ENCODE data around the gene GBF1.

GBF1 gene

DNA sequence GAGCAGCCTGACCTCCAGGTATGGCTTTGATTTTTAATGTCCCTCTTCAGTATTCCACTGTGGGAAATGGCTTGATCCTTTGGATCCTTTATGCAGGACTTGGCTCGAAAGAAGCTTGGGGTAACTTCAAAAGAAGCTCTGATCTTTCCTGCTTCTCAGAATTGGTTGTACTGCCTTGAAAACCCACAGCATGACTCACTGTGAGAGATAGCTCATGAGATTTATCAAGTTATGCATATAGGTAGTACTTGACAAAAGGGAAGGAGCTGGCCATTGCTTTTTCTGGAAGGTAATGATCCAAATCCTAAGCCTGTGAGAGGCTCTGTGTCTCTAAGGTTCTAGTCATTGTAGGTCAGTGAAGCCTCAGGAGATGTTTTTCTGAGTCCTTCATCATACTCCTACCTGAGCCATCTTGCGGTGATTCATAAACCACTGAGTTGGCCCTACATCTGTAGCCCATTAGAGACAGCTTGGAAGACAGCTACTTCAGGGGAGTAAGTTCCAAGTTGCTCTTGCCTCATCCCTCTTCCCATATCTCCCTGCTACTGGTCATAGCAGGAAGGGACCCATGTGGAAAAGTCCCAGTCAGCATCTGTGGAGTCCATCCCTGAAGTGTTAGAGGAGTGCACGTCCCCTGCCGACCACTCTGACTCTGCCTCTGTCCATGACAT, 113.5 kb downstream of the GBF1 start:
- no peak for DNase-seq

DNA sequence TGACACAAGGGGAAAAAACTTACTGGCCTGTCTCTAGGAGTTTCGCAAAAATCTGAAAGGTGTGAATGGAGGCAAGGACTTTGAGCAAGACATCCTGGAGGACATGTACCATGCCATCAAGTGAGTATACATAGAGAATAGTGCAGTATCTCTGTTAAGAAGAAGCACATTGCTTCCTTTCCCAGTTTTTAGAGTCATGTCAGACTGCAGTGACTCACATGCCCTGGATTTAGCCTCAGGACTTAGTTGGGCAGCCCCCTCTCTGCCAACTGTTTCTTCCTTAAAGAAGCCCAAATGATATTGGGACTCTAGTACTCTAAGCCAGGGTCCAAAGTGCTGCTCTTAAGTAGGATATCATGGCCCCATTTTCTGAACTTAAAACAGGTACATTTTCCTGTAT, 122.1 kb downstream of the GBF1 start:
- DNase-seq = no peak

DNA sequence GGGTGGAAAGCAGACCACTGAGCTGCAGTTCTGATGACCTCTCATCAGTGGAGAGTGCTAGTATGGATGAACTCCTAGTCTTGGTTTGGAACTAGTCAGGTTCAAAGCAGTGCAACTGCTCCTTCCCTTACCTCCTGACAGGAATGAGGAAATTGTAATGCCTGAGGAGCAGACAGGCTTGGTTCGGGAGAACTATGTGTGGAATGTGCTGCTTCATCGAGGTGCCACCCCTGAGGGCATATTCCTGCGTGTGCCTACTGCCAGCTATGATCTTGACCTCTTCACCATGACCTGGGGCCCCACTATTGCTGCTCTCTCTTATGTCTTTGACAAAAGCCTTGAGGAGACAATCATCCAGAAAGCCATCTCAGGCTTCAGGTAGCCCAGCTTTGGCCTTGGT, 122.7 kb downstream of the GBF1 start:
- DNase-seq = no peak

DNA sequence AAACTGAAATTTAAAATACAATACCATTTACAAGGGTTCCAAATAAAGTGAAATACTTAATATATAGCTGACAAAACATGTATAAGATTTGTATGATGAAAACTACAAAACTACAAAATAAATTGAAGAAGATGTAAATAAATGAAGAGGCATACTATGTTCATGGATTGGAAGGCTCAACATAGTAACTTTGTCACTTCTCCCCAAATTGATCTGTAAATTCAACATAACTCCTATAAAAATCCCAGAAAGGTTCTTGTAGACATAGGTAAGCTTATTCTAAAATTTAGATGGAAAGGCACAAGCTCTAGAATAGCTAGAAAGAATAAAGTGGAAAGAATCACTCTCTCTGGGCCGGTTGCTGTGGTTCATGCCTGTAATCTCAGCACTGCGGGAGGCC, 126.0 kb downstream of the GBF1 start:
- DNase-seq = no peak

DNA sequence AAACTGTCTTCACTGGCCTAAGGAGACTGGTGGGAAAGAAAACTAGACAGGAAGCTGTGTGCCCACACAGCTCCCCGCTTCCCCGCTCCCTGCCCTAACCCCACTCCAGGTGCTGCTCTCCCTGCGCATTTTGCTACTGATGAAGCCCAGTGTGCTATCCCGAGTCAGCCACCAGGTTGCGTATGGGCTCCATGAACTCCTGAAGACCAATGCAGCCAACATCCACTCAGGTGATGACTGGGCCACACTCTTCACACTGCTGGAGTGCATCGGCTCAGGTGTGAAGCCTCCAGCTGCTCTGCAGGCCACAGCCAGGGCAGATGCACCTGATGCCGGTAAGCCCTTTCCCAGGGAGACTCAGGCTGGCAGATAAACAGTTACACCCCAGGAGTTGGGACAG, 129.9 kb downstream of the GBF1 start:
- no peak for DNase-seq

DNA sequence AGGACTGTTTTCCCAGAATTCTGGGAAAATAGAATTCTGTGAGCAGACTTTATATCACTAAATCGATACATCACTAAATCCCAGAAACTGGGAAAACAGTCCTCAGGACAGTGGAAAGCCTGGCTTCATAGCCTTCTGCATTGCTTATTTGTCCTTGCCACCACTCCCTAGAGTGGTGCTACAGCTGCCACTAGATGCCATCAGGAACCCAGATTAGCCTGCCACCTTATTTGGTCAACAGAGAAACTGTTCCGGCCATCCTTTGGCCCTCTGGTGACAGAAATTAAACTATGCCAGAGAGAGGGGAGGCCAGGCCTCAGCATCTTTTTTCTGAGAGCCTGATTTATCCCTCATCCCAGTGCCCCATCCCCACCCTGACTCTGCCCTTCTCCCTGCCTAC, 130.5 kb downstream of the GBF1 start:
- DNase-seq = no peak

DNA sequence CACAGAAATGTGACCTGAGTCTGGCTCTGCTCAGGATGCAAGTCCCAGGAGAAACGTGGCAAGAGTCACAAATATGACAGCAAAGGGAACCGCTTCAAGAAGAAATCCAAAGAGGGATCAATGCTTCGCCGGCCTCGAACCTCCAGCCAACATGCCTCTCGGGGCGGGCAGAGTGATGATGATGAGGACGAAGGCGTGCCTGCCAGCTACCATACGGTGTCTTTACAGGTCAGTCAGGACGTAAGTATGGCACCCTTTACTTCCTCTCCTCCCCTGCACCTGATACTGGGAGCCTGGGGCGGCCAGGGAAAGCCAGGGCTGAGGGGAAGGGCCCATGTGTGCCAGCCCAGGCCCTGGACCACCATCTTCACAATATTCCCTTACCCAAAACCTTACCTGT, 131.6 kb downstream of the GBF1 start:
- no peak for DNase-seq

DNA sequence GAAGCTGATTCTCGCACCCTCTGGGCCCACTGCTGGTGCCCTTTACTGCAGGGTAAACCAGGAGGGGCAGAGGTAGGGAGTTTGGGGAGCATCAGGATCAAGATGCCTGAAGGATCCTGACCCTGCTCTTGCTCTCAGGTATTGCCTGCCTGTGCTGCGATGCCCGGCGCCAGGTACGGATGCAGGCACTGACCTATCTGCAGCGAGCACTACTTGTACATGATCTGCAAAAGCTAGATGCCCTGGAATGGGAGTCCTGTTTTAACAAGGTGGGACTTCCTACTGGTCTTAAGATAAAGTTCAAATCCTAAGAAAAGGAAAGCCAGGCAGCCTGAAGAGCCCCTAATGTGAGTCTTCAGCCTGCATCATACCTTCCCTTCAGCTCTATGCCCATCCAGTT, 134.1 kb downstream of the GBF1 start:
- no peak for DNase-seq

DNA sequence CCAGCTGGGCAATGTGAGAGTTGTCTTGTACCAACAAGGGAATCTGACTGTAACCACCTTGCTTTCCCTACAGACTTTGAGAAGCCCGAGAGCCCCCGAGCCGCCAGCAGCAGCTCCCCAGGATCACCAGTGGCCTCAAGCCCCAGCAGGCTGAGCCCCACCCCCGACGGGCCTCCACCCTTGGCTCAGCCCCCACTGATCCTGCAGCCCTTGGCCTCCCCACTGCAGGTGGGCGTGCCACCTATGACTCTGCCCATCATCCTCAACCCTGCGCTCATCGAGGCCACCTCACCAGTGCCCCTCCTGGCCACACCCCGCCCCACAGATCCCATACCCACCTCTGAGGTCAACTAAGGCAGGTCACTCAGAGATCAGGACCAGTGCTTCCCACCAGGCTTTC, 136.7 kb downstream of the GBF1 start:
- DNase-seq = no peak

DNA sequence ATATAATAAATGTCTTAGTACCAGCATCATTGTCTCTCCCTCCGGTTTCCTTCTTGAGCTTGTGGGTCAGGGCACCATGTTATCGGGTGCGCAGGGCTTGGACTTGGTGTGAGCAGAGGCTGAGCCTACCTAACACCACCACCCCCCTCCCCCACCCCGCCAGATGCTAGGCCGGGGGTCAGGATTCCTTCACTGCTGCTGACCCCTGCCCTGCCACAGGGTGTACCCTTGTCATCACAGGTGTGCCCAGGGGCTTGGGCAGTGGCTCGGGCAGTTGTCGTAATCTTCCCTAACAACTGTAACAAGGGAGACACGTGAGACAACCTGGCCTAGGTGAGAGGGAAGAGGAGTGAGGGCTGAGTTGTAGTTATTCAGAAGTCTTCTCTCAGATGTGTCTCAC, 137.5 kb downstream of the GBF1 start:
- no peak for DNase-seq

DNA sequence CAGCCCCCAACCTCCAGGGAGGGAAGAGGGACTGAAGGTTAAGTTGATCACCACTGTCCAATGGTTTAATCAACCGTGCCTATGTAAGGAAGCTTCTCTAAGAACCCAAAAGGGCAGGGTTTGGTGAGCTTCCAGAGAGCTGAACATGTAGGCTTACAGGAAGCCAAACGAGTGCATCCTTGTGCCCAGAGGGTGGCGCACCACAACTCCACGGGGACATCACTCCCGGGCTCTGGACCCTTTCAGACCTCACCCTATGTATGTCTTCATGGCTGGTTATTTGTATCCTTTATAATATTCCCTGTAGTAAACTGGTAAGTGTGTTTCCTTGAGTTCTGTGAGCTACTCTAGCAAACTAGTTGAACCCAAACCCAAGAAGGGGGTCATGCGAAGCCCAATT, 138.7 kb downstream of the GBF1 start:
- no peak for DNase-seq

DNA sequence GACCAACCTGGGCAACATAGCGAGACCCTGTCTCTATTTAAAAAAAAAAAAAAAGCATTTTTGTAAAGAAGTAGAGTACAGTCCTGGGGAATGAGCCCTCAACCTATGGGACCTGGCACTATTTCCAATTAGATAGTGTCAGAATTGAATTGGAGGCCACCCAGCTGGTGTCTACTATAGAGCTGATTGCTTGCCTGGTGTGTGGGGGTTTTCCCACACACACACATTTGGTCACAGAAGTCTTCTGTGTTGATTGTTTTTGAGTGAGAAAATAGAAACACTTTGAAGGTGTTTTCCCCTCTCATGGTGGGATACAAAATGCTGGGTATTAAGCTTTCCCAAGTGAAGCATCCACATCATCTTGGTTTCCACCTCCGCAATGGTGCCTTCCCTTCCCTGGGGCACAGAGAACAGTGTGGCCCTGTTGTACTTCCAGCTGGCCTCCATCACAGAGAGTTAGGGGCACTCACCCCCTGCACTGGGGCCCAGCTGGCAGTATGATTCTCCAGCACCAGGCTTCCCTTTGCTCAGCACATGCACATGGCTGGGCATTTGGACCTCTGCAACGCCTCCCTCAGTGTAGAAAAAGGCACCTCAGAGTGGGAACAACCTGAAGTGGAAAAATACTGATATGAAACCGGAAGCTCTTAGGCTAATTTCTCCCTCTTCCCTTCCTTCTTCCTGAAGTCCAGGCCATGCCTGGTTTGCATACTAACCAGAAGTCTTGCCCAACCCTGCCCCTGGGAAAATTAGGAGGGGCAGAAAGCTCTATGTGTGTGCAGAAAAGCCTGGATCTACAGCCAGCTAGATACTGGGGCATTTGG, 139.5 kb downstream of the GBF1 start:
- DNase-seq = no peak

DNA sequence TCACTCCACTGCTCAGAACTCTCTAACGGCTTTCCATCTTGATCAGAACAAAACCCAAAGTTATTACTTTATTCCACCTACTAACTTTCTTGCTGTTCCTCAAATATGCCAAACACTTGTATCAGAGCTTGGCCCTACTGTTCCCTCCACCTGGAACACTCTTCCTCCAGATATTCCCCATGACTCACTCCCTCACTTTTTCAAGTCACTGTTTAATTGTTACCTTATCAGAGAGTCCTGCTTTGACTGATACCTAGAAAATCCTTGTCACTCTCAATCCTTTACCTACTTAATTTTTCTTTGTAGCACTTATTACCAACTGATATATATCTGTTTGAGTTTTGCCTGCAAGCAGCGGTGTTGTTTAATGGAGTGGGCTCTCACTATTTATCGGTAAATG, 144.6 kb downstream of the GBF1 start:
- no peak for DNase-seq

DNA sequence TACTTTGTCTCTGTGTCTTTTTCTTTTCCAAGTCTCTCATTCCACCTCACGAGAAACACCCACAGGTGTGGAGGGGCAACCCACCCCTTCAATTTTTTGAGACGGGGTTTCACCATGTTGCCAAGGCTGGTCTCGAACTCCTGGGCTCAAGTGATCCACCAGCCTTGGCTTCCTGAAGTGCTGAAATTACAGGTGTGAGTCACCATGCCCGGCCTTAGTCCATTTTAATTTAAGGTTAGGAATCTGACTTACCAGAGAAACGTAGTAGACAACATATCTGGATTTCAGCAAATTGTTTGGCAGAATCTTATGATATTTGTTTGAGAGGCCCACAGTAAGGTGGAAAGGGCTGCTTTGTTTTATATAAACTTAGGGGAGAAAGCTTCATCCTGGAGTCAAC, 147.0 kb downstream of the GBF1 start:
- no peak for DNase-seq

DNA sequence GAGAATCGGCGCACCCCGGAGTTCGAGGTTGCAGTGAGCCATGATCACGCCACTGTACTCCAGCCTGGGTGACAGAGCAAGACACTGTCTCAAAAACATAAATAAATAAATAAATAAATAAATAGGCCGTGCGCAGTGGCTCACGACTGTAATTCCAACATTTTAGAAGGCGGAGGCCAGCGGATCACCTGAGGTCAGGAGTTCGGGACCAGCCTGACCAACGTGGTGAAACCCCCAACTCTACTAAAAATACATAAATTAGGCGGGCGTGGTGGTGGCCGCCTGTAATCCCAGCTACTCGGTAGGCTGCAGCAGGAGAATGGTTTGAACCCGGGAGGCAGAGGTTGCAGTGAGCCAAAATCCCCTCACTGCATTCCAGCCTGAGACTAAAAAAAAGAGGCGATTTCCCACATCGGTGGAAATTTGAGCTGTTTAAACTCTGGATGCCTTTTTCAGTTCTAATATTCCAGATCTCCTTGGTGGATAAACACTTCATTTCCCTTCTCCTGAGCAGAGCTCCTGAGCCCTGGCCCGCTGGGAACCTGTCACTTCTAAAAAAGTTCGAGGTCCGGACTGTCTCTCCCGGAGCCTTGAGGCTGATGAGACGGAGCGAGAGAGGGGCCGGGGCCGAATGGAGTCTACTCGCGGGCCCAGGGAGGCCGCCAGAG, 148.2 kb downstream of the GBF1 start:
- DNase-seq = no peak

DNA sequence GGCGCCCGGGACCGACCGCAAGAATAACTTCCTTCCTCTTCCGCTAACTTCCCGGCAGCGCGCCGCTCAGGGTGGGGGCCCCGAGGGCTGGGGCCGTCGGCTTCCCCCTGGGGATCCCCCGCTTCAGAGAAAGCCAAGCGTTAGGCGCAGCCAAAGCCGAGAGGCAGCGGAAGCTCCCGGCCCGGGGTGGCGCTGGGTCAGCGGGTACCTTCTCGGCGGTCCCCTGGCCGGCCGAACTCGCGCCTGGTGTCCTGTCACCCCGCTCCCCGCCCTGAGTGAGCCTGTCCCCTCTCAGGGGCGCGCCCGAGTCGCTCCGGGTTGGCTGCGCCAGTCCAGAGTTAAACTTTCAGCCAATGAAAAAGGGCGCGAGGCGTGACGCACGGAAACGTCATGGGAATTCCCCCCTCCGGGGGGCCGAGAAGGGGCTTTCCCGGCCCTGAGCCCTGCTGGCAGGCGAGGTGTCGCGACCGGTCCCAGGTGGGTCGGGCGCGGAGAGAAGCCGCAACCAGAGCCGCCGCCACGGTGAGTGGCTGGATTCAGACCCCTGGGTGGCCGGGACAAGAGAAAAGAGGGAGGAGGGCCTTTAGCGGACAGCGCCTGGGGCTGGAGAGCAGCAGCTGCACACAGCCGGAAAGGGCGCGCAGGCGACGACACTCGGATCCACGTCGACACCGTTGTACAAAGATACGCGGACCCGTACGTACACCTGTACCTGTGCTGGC, 148.9 kb downstream of the GBF1 start:
- peak; percentile 97 for DNase-seq

DNA sequence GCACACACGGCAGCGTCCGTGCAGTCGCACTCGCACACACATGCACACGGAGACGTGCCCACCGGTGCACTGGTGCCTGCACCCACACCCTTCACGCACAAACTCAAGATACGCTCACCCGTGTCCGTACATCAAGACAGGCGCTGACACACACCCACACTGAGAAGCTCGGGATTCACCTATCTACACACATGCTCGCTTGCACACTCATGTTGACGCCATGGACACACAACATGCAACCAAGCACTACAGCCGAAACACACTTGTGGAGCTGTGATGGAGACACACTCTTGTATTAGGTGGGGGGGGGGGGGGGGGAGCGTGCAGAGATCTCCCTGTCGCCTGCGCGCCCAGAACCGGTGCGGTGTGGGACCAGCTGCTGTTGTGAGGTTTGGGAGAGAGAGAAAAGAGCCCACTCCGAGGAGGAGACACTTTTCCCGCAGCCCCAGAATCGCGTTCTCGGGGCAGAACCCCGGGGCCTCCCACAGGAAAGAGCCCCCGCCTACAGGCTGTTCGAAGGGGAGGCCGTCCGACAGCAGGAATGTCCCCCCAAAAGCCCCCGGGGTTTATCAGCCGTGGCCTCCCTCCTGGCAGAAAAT, 149.6 kb downstream of the GBF1 start:
- DNase-seq = peak; percentile 57

DNA sequence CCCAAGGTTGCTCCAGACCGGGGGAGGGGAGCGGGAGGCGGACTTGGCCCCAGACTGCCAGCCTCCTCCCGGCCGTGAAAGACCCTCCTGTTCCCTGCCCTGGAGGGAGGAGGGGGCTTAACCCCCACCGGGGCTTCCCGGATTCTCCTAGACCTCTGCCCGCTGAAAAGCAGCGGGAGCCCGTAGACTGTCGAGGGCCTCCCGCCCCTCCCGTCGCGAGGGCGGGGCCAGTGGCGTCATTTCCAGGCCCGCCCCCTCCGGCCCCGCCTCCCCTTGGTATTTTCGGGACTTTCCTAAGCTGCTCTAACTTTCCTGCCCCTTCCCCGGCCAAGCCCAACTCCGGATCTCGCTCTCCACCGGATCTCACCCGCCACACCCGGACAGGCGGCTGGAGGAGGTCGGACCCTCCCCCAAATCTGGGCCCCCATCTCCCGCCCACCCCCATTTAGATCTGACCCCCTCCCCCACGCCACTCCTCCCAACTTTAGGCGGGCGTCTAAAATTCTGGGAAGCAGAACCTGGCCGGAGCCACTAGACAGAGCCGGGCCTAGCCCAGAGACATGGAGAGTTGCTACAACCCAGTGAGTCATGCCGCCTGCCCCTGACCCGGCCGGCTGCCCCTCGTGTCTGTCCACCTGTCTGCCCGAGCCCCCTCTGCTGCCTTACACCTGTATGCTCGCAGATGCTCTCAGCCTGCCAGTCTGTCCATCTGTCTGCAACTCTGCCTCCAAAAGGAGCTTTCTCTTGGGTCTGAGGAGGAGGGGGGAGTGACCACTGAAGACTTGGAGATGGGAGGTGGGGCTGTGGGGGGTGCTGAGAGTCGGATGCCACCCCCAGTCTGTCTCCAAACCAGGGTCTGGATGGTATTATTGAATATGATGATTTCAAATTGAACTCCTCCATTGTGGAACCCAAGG, 150.3 kb downstream of the GBF1 start, which contains the start of gene NFKB2:
NFKB2 (plus strand) TSS at position 306 of the 917 bp plus-strand sequence; CDS start at position 561, 255 bp downstream.
- peak; percentile 82 for DNase-seq

DNA sequence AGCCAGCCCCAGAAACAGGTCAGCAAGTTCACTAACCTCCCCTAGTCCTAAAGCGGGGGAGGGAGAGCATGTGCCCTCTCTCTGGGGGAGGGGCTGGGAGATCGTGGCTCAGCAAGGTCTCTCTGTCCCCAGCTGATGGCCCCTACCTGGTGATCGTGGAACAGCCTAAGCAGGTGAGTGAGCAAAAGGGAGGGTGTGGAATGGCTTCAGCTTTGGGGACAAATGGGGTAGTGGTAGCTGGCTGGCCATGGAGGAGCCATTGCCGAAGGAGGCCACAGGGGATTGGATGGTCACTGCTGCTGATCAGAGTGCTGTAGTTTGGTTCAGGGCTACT, 151.0 kb downstream of the GBF1 start:
- DNase-seq = no peak

DNA sequence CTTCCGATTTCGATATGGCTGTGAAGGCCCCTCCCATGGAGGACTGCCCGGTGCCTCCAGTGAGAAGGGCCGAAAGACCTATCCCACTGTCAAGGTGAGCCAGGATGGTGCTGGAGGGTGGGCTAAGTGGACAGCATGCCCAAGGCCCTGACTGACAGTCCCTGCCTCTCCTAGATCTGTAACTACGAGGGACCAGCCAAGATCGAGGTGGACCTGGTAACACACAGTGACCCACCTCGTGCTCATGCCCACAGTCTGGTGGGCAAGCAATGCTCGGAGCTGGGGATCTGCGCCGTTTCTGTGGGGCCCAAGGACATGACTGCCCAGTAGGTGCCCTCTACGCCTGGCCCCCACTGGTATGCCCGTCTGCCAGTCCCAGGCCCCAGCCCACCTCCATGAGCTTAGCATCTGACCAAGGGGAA, 151.4 kb downstream of the GBF1 start:
- no peak for DNase-seq

Data from activated gamma-delta T cell (primary cell).